Left ventricle myocardium inferior (tissue), 1 donor: ENCODE measurements around the gene THNSL1. TPM values are rescaled to one million over a fixed set of nuclear protein-coding genes. Genes with fewer than 3 reads are reported as not detected.

ENCODE experiments used
- DNase-seq: peaks from one replicate; pipeline ENCODE4 v3.0.0-alpha.2; 2020
- H3K27ac ChIP-seq: fragments of 200-600 bp; replicated peaks from 2 replicates; pipeline ENCODE4 v1.8.0; 2021
- H3K27me3 ChIP-seq: fragments of 200-600 bp; 2 replicates; pipeline ENCODE4 v1.8.0; 2021; ENCODE audit warnings: low read depth
- H3K36me3 ChIP-seq: fragments of 200-600 bp; 2 replicates; pipeline ENCODE4 v1.8.0; 2021
- H3K4me1 ChIP-seq: fragments of 200-600 bp; 2 replicates; pipeline ENCODE4 v1.8.0; 2021
- H3K4me3 ChIP-seq: fragments of 200-600 bp; 2 replicates; pipeline ENCODE4 v1.8.0; 2021; ENCODE audit warnings: mild to moderate bottlenecking, moderate library complexity
- H3K9me3 ChIP-seq: fragments of 200-600 bp; replicated peaks from 2 replicates; pipeline ENCODE4 v1.8.0; 2021
- intact Hi-C: fragments of 100-400 bp; cut with micrococcal nuclease; formaldehyde crosslinking; loops from one replicate; pipeline ENCODE4 v1.11.0; 2022
- total RNA-seq: library from RNA; stranded (reverse); fragmentation: NEBNext Ultra II Directional; extraction: Animal tissue kit (Norgen Biotek cat#: 25700); gene quantifications from one replicate; pipeline ENCODE4 v1.2.1, GENCODE V29; 2021
- TF ChIP-seq, protein P1 (sequence below): fragments of 200-600 bp; IDR thresholded peaks from 2 replicates; pipeline ENCODE4 v1.8.0; 2021; ENCODE audit warnings: antibody characterized with exemption, mild to moderate bottlenecking, borderline replicate concordance
- donor health status: DM: no; HTN: yes; CAD: no; lungs with severe emphysema.

The THNSL1 gene
- total RNA-seq, 1 donor from 2014 or later, result 5.3 TPM

- no peak overlapping the region for H3K27ac ChIP-seq
- H3K36me3 ChIP-seq, result no peaks in the 10 kb centered on the region
- no peaks in the 10 kb centered on the region for H3K9me3 ChIP-seq
- intact Hi-C loops, result no loop called here
- H3K27me3 ChIP-seq, result no peaks in the 10 kb centered on the region
- no peak overlapping the region for H3K4me3 ChIP-seq
- TF ChIP-seq, protein P1, sequence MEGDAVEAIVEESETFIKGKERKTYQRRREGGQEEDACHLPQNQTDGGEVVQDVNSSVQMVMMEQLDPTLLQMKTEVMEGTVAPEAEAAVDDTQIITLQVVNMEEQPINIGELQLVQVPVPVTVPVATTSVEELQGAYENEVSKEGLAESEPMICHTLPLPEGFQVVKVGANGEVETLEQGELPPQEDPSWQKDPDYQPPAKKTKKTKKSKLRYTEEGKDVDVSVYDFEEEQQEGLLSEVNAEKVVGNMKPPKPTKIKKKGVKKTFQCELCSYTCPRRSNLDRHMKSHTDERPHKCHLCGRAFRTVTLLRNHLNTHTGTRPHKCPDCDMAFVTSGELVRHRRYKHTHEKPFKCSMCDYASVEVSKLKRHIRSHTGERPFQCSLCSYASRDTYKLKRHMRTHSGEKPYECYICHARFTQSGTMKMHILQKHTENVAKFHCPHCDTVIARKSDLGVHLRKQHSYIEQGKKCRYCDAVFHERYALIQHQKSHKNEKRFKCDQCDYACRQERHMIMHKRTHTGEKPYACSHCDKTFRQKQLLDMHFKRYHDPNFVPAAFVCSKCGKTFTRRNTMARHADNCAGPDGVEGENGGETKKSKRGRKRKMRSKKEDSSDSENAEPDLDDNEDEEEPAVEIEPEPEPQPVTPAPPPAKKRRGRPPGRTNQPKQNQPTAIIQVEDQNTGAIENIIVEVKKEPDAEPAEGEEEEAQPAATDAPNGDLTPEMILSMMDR, result no peak
- no peak for DNase-seq
- H3K4me1 ChIP-seq, result peaks cover 9% of the 10 kb centered on the region
Measured at GRCh38 chr10:25063157-25063556, 46.7 kb downstream of the THNSL1 start.

DNA sequence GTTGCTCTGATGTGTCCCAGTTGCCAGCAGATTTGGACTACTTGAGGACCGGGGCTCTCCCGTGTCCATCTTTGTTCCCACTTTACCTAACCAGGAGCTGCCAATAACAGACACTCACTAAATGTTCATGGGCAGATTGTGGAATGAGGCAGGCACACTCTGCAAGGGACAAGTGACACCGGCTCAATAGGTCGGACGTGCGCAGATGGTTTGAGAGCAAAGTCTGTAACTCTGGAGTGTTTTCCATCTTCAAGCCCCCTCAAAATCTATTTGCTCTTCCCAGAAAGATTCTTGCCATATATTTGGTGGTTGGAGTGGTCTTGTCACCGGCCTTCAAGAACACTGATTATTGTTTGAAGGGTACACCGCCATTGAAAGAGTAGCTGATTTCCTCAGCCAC lies 47.2 kb downstream of the THNSL1 start:
- Histone ChIP-seq H3K27ac (no peak overlapping the region), H3K36me3 (no peaks in the 10 kb centered on the region), H3K4me1 (peaks cover 9% of the 10 kb centered on the region), H3K27me3 (no peaks in the 10 kb centered on the region), H3K4me3 (no peak overlapping the region), H3K9me3 (no peaks in the 10 kb centered on the region)
- intact Hi-C loops, result no loop called here
- no peak for DNase-seq
- TF ChIP-seq, protein P1, result no peak

GRCh38 chr10:25064401-25064800 lies 48.0 kb downstream of the THNSL1 start:
- intact Hi-C loops, result no loop called here
- Histone ChIP-seq H3K27me3 (no peaks in the 10 kb centered on the region), H3K36me3 (no peaks in the 10 kb centered on the region), H3K27ac (no peak overlapping the region), H3K9me3 (no peaks in the 10 kb centered on the region), H3K4me1 (peaks cover 9% of the 10 kb centered on the region), H3K4me3 (no peak overlapping the region)
- TF ChIP-seq, protein P1, result no peak
- no peak for DNase-seq

GRCh38 chr10:25065761-25066476 lies 49.5 kb downstream of the THNSL1 start:
- no peak for DNase-seq
- no peaks in the 10 kb centered on the region for H3K9me3 ChIP-seq
- TF ChIP-seq, protein P1, result no peak
- H3K27me3 ChIP-seq, result no peaks in the 10 kb centered on the region
- H3K4me1 ChIP-seq, result peaks cover 9% of the 10 kb centered on the region
- H3K4me3 ChIP-seq, result no peak overlapping the region
- no peak overlapping the region for H3K27ac ChIP-seq
- intact Hi-C loops, result no loop called here
- no peaks in the 10 kb centered on the region for H3K36me3 ChIP-seq

GRCh38 chr10:25068152-25069058 lies 52.0 kb downstream of the THNSL1 start:
- Histone ChIP-seq H3K4me3 (no peak overlapping the region), H3K9me3 (no peaks in the 10 kb centered on the region), H3K36me3 (no peaks in the 10 kb centered on the region), H3K27ac (no peak overlapping the region), H3K27me3 (no peaks in the 10 kb centered on the region), H3K4me1 (no peaks in the 10 kb centered on the region)
- DNase-seq, result no peak
- TF ChIP-seq, protein P1, result no peak
- intact Hi-C loops, result no loop called here
